Measurements from ENCODE around the gene BCL2L1.
"Not testable (repeated sequence)": the region's sequence is repeated elsewhere in the genome, so short reads cannot be mapped to it uniquely, and the experiment has no call there.

GRCh38 chr20:31623123-31623505 lies 99.6 kb downstream of the BCL2L1 start:
- TF ChIP-seq CTCF (conservative IDR thresholded peaks at IDR 0.05 in 1 of 2, IDR thresholded peaks at IDR 0.05 in 1 of 2; ENCODE audit: low read depth in 1 of 2, low read length in 2 of 2); EZH2 (IDR thresholded peaks at IDR 0.05; ENCODE audit: low read length, missing control alignments): not testable (repeated sequence)
